H1 (cell line): ENCODE measurements around the gene AGBL4. TPM values are rescaled to one million over a fixed set of nuclear protein-coding genes. Genes with fewer than 3 reads are reported as not detected.

Experiments
- BRCA1 ChIP-seq: IDR thresholded peaks from 2 replicates; pipeline ENCODE4 v1.6.1; 2012; ENCODE audit warnings: low read depth, low read length, improper control_type of control experiment
- KDM1A ChIP-seq: fragments of 200-600, 300-600 bp; sonication (generic); IDR thresholded peaks from 2 replicates; pipeline ENCODE4 v1.7.1; 2016; ENCODE audit warnings: mild to moderate bottlenecking, low read length, borderline replicate concordance
- KDM5A ChIP-seq: fragments of 200-600 bp; IDR thresholded peaks from 2 replicates; pipeline ENCODE4 v1.7.1; 2012; ENCODE audit warnings: mild to moderate bottlenecking, low read length, inconsistent platforms, mixed read lengths
- SAP30 ChIP-seq: fragments of 300-600 bp; sonication (generic); IDR thresholded peaks from 2 replicates; pipeline ENCODE4 v1.7.1; 2012; ENCODE audit warnings: low read length, moderate library complexity, mild to moderate bottlenecking, inconsistent platforms; ENCODE audit not compliant: insufficient read depth, insufficient replicate concordance
- polyA plus RNA-seq, 7 experiments: library from polyadenylated mRNA; depleted of rRNA in 3 of 7; stranded (reverse) in 5 of 7; unstranded in 2 of 7; fragments of >200 nt in 5 of 7; fragments of 200-250 nt in 2 of 7; gene quantifications; 1 replicate in 5 of 7; 2 replicates in 1 of 7; 4 replicates in 1 of 7; pipeline versions ENCODE4 v1.2.1 to v1.2.3, GENCODE V29; 2011 to 2013; ENCODE audit warnings: missing spikeins in 2 of 7, mixed read lengths in 2 of 7
- total RNA-seq: library from RNA; stranded (reverse); fragmentation: NEBNext Ultra II Directional; extraction: Animal tissue kit (Norgen Biotek cat#: 25700); gene quantifications from 2 replicates; pipeline ENCODE4 v1.2.1, GENCODE V29; 2021
- TF ChIP-seq, protein P1 (sequence below): fragments of 300-600 bp; sonication (generic); IDR thresholded peaks from 2 replicates; pipeline ENCODE4 v1.7.1; 2012; ENCODE audit warnings: low read length, moderate library complexity, mild to moderate bottlenecking, inconsistent platforms; ENCODE audit not compliant: insufficient replicate concordance

Gene AGBL4
- total and polyA plus RNA-seq, 2 of the 8 experiments (the other 6 are each of a cell fraction or from before 2014, with no cell fraction given) = 0.41 to 0.45 TPM

DNA sequence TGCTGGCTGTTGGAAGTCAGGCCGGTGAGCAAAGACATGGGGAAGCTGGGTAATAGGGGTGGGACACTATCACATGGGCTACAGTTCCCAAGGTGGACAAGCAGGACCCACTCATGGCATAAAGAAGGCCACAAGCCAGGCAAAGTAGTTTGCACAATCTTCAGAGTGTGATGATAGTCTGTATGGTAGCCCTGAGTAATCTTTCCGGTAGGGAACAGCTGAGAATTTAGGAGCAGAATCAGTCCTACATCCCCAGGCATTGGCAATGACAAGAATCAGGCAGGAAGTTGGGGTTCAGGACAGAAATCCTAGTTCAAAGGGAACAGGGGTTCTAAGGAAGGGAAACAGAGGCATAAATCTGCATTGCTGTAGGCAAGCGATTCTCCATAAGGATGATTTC is 1527.8 kb downstream of the AGBL4 start (continued):
- TF ChIP-seq, protein P1, sequence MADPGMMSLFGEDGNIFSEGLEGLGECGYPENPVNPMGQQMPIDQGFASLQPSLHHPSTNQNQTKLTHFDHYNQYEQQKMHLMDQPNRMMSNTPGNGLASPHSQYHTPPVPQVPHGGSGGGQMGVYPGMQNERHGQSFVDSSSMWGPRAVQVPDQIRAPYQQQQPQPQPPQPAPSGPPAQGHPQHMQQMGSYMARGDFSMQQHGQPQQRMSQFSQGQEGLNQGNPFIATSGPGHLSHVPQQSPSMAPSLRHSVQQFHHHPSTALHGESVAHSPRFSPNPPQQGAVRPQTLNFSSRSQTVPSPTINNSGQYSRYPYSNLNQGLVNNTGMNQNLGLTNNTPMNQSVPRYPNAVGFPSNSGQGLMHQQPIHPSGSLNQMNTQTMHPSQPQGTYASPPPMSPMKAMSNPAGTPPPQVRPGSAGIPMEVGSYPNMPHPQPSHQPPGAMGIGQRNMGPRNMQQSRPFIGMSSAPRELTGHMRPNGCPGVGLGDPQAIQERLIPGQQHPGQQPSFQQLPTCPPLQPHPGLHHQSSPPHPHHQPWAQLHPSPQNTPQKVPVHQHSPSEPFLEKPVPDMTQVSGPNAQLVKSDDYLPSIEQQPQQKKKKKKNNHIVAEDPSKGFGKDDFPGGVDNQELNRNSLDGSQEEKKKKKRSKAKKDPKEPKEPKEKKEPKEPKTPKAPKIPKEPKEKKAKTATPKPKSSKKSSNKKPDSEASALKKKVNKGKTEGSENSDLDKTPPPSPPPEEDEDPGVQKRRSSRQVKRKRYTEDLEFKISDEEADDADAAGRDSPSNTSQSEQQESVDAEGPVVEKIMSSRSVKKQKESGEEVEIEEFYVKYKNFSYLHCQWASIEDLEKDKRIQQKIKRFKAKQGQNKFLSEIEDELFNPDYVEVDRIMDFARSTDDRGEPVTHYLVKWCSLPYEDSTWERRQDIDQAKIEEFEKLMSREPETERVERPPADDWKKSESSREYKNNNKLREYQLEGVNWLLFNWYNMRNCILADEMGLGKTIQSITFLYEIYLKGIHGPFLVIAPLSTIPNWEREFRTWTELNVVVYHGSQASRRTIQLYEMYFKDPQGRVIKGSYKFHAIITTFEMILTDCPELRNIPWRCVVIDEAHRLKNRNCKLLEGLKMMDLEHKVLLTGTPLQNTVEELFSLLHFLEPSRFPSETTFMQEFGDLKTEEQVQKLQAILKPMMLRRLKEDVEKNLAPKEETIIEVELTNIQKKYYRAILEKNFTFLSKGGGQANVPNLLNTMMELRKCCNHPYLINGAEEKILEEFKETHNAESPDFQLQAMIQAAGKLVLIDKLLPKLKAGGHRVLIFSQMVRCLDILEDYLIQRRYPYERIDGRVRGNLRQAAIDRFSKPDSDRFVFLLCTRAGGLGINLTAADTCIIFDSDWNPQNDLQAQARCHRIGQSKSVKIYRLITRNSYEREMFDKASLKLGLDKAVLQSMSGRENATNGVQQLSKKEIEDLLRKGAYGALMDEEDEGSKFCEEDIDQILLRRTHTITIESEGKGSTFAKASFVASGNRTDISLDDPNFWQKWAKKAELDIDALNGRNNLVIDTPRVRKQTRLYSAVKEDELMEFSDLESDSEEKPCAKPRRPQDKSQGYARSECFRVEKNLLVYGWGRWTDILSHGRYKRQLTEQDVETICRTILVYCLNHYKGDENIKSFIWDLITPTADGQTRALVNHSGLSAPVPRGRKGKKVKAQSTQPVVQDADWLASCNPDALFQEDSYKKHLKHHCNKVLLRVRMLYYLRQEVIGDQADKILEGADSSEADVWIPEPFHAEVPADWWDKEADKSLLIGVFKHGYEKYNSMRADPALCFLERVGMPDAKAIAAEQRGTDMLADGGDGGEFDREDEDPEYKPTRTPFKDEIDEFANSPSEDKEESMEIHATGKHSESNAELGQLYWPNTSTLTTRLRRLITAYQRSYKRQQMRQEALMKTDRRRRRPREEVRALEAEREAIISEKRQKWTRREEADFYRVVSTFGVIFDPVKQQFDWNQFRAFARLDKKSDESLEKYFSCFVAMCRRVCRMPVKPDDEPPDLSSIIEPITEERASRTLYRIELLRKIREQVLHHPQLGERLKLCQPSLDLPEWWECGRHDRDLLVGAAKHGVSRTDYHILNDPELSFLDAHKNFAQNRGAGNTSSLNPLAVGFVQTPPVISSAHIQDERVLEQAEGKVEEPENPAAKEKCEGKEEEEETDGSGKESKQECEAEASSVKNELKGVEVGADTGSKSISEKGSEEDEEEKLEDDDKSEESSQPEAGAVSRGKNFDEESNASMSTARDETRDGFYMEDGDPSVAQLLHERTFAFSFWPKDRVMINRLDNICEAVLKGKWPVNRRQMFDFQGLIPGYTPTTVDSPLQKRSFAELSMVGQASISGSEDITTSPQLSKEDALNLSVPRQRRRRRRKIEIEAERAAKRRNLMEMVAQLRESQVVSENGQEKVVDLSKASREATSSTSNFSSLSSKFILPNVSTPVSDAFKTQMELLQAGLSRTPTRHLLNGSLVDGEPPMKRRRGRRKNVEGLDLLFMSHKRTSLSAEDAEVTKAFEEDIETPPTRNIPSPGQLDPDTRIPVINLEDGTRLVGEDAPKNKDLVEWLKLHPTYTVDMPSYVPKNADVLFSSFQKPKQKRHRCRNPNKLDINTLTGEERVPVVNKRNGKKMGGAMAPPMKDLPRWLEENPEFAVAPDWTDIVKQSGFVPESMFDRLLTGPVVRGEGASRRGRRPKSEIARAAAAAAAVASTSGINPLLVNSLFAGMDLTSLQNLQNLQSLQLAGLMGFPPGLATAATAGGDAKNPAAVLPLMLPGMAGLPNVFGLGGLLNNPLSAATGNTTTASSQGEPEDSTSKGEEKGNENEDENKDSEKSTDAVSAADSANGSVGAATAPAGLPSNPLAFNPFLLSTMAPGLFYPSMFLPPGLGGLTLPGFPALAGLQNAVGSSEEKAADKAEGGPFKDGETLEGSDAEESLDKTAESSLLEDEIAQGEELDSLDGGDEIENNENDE = no peak
- TF ChIP-seq SAP30 = no peak
- TF ChIP-seq KDM1A = no peak
- TF ChIP-seq BRCA1 = no peak
- TF ChIP-seq KDM5A = no peak
